Tibial nerve (tissue), 4 donors: ENCODE measurements around the gene BICD1. TPM values are rescaled to one million over a fixed set of nuclear protein-coding genes. Genes with fewer than 3 reads are reported as not detected.

Source experiments
- DNase-seq, 2 donors: peaks; one replicate each; pipeline ENCODE4 v3.0.0-alpha.2; 2019; ENCODE audit warnings: low spot score in 2 of 2
- H3K27ac ChIP-seq, 4 donors: fragments of 200-600 bp; sonication (generic) in 3 of 4; one replicate each; pipeline ENCODE4 v1.5.1; 2017 to 2019; ENCODE audit warnings: mild to moderate bottlenecking in 1 of 4
- H3K27me3 ChIP-seq, 2 donors: fragments of 200-600 bp; sonication (generic) in 1 of 2; one replicate each; pipeline versions ENCODE4 v1.5.1 to v1.6.0; 2017 to 2019
- H3K36me3 ChIP-seq, 3 donors: fragments of 200-600 bp; sonication (generic); one replicate each; pipeline ENCODE4 v1.5.1; 2018 to 2019
- H3K4me1 ChIP-seq, 4 donors: fragments of 200-600 bp; sonication (generic) in 3 of 4; one replicate each; pipeline ENCODE4 v1.5.1; 2017 to 2019
- H3K4me3 ChIP-seq, 4 donors: fragments of 200-600 bp; sonication (generic) in 3 of 4; one replicate each; pipeline ENCODE4 v1.5.1; 2017 to 2019; ENCODE audit warnings: mild to moderate bottlenecking in 1 of 4, moderate library complexity in 1 of 4
- H3K9me3 ChIP-seq, 4 donors: fragments of 200-600 bp; sonication (generic) in 3 of 4; one replicate each; pipeline ENCODE4 v1.5.1; 2017 to 2019
- EP300 ChIP-seq, 2 donors: sonication (generic); formaldehyde crosslinking; IDR thresholded peaks; one replicate each; pipeline ENCODE4 v1.6.1; 2017; ENCODE audit warnings: antibody characterized with exemption in 2 of 2, mild to moderate bottlenecking in 1 of 2
- POLR2A ChIP-seq, 2 donors: fragments of 450-650 bp; IDR thresholded peaks; one replicate each; pipeline ENCODE4 v1.6.1; 2017; ENCODE audit warnings: antibody characterized with exemption in 2 of 2, mild to moderate bottlenecking in 2 of 2, moderate library complexity in 2 of 2
- WGBS, 2 donors: methylation state at CpG; one replicate each; pipeline ENCODE4 v1.1.5; 2018; 5-methylcytosine and 5-hydroxymethylcytosine counted together
- total RNA-seq, 4 donors: library from RNA; depleted of rRNA; stranded (reverse); fragments of >200 nt; gene quantifications; one replicate each; pipeline ENCODE4 v1.1.0, GENCODE V29; 2016
- TF ChIP-seq, protein P1 (sequence below), 5 experiments: fragments of 200-600 bp in 3 of 5; fragments of 450-650 bp in 2 of 5; sonication (generic) in 3 of 5; IDR thresholded peaks; one replicate each; pipeline ENCODE4 v1.5.1; 2016 to 2019; ENCODE audit warnings: antibody characterized with exemption in 5 of 5, mild to moderate bottlenecking in 3 of 5, moderate library complexity in 2 of 5

Gene BICD1
- total RNA-seq, 4 donors from 2014 or later, result 34.9 to 58.8 (median 49.2) TPM

DNA sequence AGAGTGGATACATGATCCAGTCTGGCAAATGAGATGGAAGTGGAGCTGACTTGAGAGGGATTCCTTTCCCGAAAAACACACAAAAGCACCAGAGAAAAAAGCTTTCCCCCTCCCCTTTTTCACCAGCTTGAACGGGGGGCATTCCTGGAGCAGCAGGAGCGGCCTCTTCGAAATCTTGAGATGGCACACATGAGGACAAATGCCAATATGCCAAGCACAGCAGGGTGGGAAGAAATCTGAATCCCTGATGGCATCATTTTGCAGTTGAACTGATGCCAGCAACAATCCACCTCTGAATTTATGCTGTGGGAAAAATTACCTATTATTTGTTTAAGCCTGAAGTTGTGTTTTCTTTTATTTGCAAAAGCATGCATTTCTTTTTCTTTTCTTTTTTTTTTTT, 29.7 kb upstream of the BICD1 start:
- Histone ChIP-seq H3K27me3 (no peaks in the 10 kb centered on the region), H3K4me1 (no peaks in the 10 kb centered on the region), H3K36me3 (no peaks in the 10 kb centered on the region), H3K4me3 (no peak overlapping the region), H3K27ac (no peak overlapping the region), H3K9me3 (peaks cover 0 to 9% (median 0%) of the 10 kb centered on the region in 4 donors)
- no peak for TF ChIP-seq EP300 (IDR thresholded peaks at IDR 0.05)
- TF ChIP-seq, protein P1, sequence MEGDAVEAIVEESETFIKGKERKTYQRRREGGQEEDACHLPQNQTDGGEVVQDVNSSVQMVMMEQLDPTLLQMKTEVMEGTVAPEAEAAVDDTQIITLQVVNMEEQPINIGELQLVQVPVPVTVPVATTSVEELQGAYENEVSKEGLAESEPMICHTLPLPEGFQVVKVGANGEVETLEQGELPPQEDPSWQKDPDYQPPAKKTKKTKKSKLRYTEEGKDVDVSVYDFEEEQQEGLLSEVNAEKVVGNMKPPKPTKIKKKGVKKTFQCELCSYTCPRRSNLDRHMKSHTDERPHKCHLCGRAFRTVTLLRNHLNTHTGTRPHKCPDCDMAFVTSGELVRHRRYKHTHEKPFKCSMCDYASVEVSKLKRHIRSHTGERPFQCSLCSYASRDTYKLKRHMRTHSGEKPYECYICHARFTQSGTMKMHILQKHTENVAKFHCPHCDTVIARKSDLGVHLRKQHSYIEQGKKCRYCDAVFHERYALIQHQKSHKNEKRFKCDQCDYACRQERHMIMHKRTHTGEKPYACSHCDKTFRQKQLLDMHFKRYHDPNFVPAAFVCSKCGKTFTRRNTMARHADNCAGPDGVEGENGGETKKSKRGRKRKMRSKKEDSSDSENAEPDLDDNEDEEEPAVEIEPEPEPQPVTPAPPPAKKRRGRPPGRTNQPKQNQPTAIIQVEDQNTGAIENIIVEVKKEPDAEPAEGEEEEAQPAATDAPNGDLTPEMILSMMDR (IDR thresholded peaks at IDR 0.05), result no peak
- no peak for TF ChIP-seq POLR2A (IDR thresholded peaks at IDR 0.05)
- no peak for DNase-seq
- WGBS, 2 donors, result 80 to 81% methylated on average over 4 of the region's 4 CpGs

DNA sequence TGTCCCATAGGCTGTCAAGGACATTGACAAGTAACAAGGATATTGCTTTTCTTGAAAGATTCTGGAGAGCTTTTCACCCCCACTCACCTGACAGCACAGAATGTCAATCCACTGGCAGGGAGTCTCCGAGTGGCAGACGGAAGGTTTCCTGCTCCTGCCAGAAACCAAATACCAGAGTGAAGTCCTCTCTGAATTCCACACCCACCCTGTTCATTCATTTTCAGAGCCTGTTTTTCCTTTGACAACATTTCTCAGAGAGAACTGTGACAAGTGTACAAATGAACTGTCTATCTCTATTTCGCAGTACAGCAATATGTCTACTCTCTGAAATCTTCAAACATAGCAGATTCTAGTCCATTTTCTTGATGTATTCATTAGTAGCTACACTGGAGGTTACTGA, 26.2 kb upstream of the BICD1 start:
- DNase-seq, result no peak
- no peaks in the 10 kb centered on the region for H3K36me3 ChIP-seq
- 63 to 71% methylated on average over 3 of the region's 3 CpGs for WGBS, 2 donors
- no peaks in the 10 kb centered on the region for H3K9me3 ChIP-seq
- no peak overlapping the region for H3K27ac ChIP-seq
- H3K4me3 ChIP-seq, result no peak overlapping the region
- no peaks in the 10 kb centered on the region for H3K27me3 ChIP-seq
- peaks cover 0 to 6% (median 0%) of the 10 kb centered on the region in 4 donors for H3K4me1 ChIP-seq
- TF ChIP-seq, protein P1 (IDR thresholded peaks at IDR 0.05), result no peak
- TF ChIP-seq POLR2A (IDR thresholded peaks at IDR 0.05) (no peak), EP300 (IDR thresholded peaks at IDR 0.05) (no peak)

DNA sequence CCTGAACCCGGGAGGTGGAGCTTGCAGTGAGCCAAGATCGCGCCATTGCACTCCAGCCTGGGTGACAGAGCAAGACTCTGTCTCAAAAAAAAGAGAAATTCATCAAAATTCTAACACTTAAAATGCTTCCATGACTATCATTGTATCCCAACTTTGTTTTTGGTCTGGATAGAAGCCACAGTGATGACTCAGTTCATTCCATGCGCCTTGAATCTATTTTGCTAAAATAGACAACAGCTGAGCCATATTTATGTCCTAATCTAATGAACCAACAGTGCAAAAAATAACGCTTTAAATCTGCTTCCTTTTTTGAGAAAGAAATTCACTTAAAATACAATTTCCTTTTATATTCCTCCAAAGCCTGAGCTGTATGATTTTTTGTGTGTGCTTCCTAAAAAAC, 23.2 kb upstream of the BICD1 start:
- no peaks in the 10 kb centered on the region for H3K36me3 ChIP-seq
- no peaks in the 10 kb centered on the region for H3K27me3 ChIP-seq
- no peak overlapping the region for H3K4me3 ChIP-seq
- H3K9me3 ChIP-seq, result no peaks in the 10 kb centered on the region
- no peak for DNase-seq
- TF ChIP-seq EP300 (IDR thresholded peaks at IDR 0.05) (no peak), POLR2A (IDR thresholded peaks at IDR 0.05) (no peak)
- TF ChIP-seq, protein P1 (IDR thresholded peaks at IDR 0.05), result no peak
- WGBS, 2 donors, result 31 to 33% methylated on average over 5 of the region's 5 CpGs
- H3K27ac ChIP-seq, result peak overlapping the region in 1 of 4 donors; percentile 71
- peaks cover 0 to 6% (median 0%) of the 10 kb centered on the region in 4 donors for H3K4me1 ChIP-seq

DNA sequence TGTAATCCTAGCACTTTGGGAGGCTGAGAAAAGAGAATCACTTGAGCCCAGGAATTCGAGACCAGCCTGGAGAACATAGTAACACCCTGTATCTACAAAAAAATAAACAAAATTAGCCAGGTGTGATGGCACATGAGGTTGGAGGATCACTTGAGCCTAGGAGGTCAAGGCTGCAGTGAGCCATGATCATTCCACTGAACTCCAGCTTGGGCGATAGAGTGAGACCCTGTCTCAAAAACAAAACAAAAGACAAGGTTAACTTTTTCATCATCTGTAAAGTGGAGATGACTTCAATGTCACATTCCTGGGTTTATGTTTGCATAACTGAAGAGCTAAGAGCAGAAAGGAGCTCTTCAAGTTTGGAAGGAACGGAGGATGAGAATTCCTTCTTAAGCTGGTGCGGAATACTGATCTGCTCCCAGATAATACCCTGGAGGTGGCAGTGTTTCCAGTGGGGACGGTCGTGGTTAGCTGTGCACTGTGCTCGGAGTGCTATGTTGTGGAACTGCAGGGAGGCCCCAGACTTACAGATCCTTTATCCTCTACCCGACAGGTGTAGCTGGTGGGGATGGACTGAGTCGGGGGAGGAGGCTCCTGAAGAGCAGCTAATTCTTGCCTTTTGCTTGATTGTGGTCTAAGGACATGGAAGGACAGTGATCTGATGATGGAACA, 22.5 kb upstream of the BICD1 start:
- Histone ChIP-seq H3K27ac (peak overlapping the region in 1 of 4 donors; percentile 71), H3K27me3 (no peaks in the 10 kb centered on the region), H3K4me3 (no peak overlapping the region), H3K9me3 (no peaks in the 10 kb centered on the region), H3K4me1 (peaks cover 0 to 6% (median 0%) of the 10 kb centered on the region in 4 donors), H3K36me3 (no peaks in the 10 kb centered on the region)
- 83 to 85% methylated on average over 9 of the region's 9 CpGs for WGBS, 2 donors
- DNase-seq, result no peak
- TF ChIP-seq, protein P1 (IDR thresholded peaks at IDR 0.05), result no peak
- TF ChIP-seq EP300 (IDR thresholded peaks at IDR 0.05) (no peak), POLR2A (IDR thresholded peaks at IDR 0.05) (no peak)

DNA sequence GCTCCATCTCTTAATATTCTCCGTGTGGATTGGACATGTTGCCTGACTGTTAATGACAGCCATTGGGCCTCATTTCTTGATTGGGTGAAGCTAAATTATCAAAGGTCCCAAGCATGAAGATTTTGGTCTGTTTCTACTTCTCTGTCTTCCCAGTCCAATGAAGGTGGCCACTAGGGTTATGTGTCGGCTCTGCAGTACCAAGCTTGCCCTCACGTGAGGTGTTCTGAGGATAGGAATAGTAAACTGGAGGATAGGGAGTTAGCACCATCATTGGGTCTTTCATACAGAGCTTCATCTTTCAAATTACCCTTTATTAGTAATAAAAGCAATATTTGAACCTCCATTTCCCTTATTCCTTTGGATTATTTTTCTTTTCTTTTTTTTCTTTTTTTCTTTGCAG, 21.9 kb upstream of the BICD1 start:
- no peaks in the 10 kb centered on the region for H3K9me3 ChIP-seq
- WGBS, 2 donors, result 94 to 97% methylated on average over 3 of the region's 3 CpGs
- peaks cover 0 to 6% (median 0%) of the 10 kb centered on the region in 4 donors for H3K4me1 ChIP-seq
- TF ChIP-seq EP300 (IDR thresholded peaks at IDR 0.05) (no peak), POLR2A (IDR thresholded peaks at IDR 0.05) (no peak)
- TF ChIP-seq, protein P1 (IDR thresholded peaks at IDR 0.05), result no peak
- no peaks in the 10 kb centered on the region for H3K27me3 ChIP-seq
- H3K27ac ChIP-seq, result no peak overlapping the region
- no peak overlapping the region for H3K4me3 ChIP-seq
- no peaks in the 10 kb centered on the region for H3K36me3 ChIP-seq
- no peak for DNase-seq
